Endothelial cell of umbilical vein (primary cell): ENCODE data around the gene SV2C. TPM values are rescaled to one million over a fixed set of nuclear protein-coding genes. Genes with fewer than 3 reads are reported as not detected.

Experiments used
- BruUV-seq: library from RNA; stranded (reverse); fragments of 400-500 nt; replicated peaks from 2 replicates; lab custom pipeline; 2021; lab: Mats Ljungman, UMichigan
- CTCF ChIA-PET: fragments of 300-600, 350-600 bp; sonication (Branson Sonifier 250); formaldehyde crosslinking; loops from one replicate; lab custom pipeline; 2021; ENCODE audit warnings: antibody characterized with exemption, inconsistent platforms; lab: Charles Lee
- POLR2A ChIA-PET: fragments of 300-600, 350-600 bp; sonication (Branson Sonifier 250); formaldehyde crosslinking; loops from one replicate; lab custom pipeline; 2021; ENCODE audit warnings: antibody characterized with exemption, inconsistent platforms; lab: Charles Lee
- DNase-seq: peaks from one replicate; pipeline ENCODE4 v3.0.0-alpha.2; 2011; ENCODE audit warnings: low read depth, low spot score
- FAIRE-seq: peaks from 2 replicates; lab custom pipeline; 2011; peaks lifted over from hg19 to GRCh38; lab: Jason Lieb, UNC
- H2AFZ ChIP-seq: 2 replicates; pipeline ENCODE4 v1.6.0; 2012; ENCODE audit warnings: low read depth, low read length, control low read depth, inconsistent platforms
- H3K27ac ChIP-seq: 2 replicates; pipeline ENCODE4 v1.5.1; 2011; ENCODE audit warnings: low read depth, mild to moderate bottlenecking, control low read depth, low read length, moderate library complexity; ENCODE audit not compliant: insufficient read depth
- H3K27me3 ChIP-seq, 2 experiments: 2 replicates each; pipeline versions ENCODE4 v1.6.0 to v1.6.1; 2011; ENCODE audit warnings: low read length in 2 of 2, mixed read lengths in 1 of 2; ENCODE audit not compliant: control insufficient read depth in 2 of 2, insufficient read depth in 2 of 2
- H3K36me3 ChIP-seq, 2 experiments: 2 replicates in 1 of 2; 3 replicates in 1 of 2; pipeline ENCODE4 v1.5.1; 2011; ENCODE audit warnings: low read length in 2 of 2, mild to moderate bottlenecking in 1 of 2, moderate library complexity in 1 of 2; ENCODE audit not compliant: control insufficient read depth in 2 of 2, insufficient read depth in 2 of 2; ENCODE audit errors: extremely low read depth in 1 of 2
- H3K4me1 ChIP-seq: 3 replicates; pipeline ENCODE4 v1.5.1; 2011; ENCODE audit warnings: mild to moderate bottlenecking, low read length; ENCODE audit not compliant: control insufficient read depth, insufficient read depth; ENCODE audit errors: extremely low read depth
- H3K4me2 ChIP-seq: 2 replicates; pipeline ENCODE4 v1.6.1; 2011; ENCODE audit warnings: low read length, control low read depth, mixed read lengths; ENCODE audit not compliant: insufficient read depth
- H3K4me3 ChIP-seq, 3 experiments: fragments of 200-600 bp in 1 of 3; sonication (generic), shearing (Covaris generic) in 1 of 3; replicated peaks in 1 of 3; 2 replicates each; pipeline ENCODE4 v1.5.1; 2011 to 2016; ENCODE audit warnings: control low read depth in 3 of 3, low read length in 3 of 3, mild to moderate bottlenecking in 2 of 3, inconsistent platforms in 1 of 3, low read depth in 1 of 3, moderate library complexity in 1 of 3; ENCODE audit not compliant: insufficient read depth in 1 of 3
- H3K79me2 ChIP-seq: 2 replicates; pipeline ENCODE4 v1.6.0; 2012; ENCODE audit warnings: low read length, inconsistent platforms; ENCODE audit not compliant: control insufficient read depth, insufficient read depth
- H3K9ac ChIP-seq: replicated peaks from 2 replicates; pipeline ENCODE3; 2011; ENCODE audit warnings: low read length, control low read depth; ENCODE audit not compliant: insufficient read depth; ENCODE audit errors: extremely low read depth
- H3K9me1 ChIP-seq: replicated peaks from 3 replicates; pipeline ENCODE4 v1.6.0; 2011; ENCODE audit warnings: mild to moderate bottlenecking, low read length; ENCODE audit not compliant: control insufficient read depth, insufficient read depth; ENCODE audit errors: extremely low read depth
- H3K9me3 ChIP-seq: replicated peaks from 2 replicates; pipeline ENCODE4 v1.5.1; 2012; ENCODE audit warnings: low read length, inconsistent platforms; ENCODE audit not compliant: control insufficient read depth, insufficient read depth
- H4K20me1 ChIP-seq: replicated peaks from 2 replicates; pipeline ENCODE3; 2011; ENCODE audit warnings: mild to moderate bottlenecking, low read length; ENCODE audit not compliant: control insufficient read depth, insufficient read depth; ENCODE audit errors: extremely low read depth
- CTCF ChIP-seq, 2 donors: IDR thresholded peaks; 1 replicate in 1 of 2; 2 replicates in 1 of 2; pipeline ENCODE4 v1.5.1; 2011; ENCODE audit warnings: low read length in 2 of 2, mild to moderate bottlenecking in 2 of 2, moderate library complexity in 2 of 2, control low read depth in 1 of 2, inconsistent platforms in 1 of 2, low read depth in 1 of 2; ENCODE audit not compliant: insufficient read depth in 1 of 2; ENCODE audit errors: extremely low read depth in 1 of 2
- EZH2 ChIP-seq: IDR thresholded peaks from 2 replicates; pipeline ENCODE4 v1.6.1; 2012; ENCODE audit warnings: borderline replicate concordance, low read depth, mild to moderate bottlenecking, moderate library complexity, low read length, inconsistent platforms; ENCODE audit not compliant: severe bottlenecking
- FOS ChIP-seq: IDR thresholded peaks from 2 replicates; pipeline ENCODE4 v1.6.1; 2011; ENCODE audit warnings: mild to moderate bottlenecking, low read length, moderate library complexity, borderline replicate concordance; ENCODE audit not compliant: insufficient read depth
- JUN ChIP-seq: IDR thresholded peaks from 2 replicates; pipeline ENCODE4 v1.6.1; 2011; ENCODE audit warnings: borderline replicate concordance, low read depth; ENCODE audit not compliant: insufficient read length, insufficient read depth
- MYC ChIP-seq: IDR thresholded peaks from one replicate; pipeline ENCODE4 v1.6.1; 2011; ENCODE audit warnings: mild to moderate bottlenecking, low read depth, low read length
- POLR2A ChIP-seq: IDR thresholded peaks from 2 replicates; pipeline ENCODE4 v1.6.1; 2012; ENCODE audit warnings: low read depth, mild to moderate bottlenecking, control low read depth, low read length
- POLR2AphosphoS5 ChIP-seq: IDR thresholded peaks from 2 replicates; pipeline ENCODE4 v1.6.1; 2012; ENCODE audit warnings: low read depth, mild to moderate bottlenecking, control low read depth, low read length, moderate library complexity; ENCODE audit not compliant: insufficient read depth
- dilution Hi-C: fragments of 300-500 bp; cut with MboI; formaldehyde crosslinking; loops from one replicate; pipeline ENCODE4 v1.15.0; 2019; ENCODE audit warnings: low sequenced_read_pairs; ENCODE audit not compliant: extremely low pct_ligation_motif_present
- intact Hi-C: fragments of 100-400 bp; cut with micrococcal nuclease; formaldehyde crosslinking; loops from one replicate; pipeline ENCODE4 v1.10.0; 2022
- polyA plus RNA-seq, 4 experiments: library from polyadenylated mRNA; depleted of rRNA in 3 of 4; stranded (reverse) in 3 of 4; unstranded in 1 of 4; fragments of >200 nt; gene quantifications; 2 replicates each; pipeline versions ENCODE4 v1.2.1 to v1.2.3, GENCODE V29; 2011 to 2012; ENCODE audit warnings: missing spikeins in 1 of 4
- total RNA-seq: library from RNA; stranded (reverse); gene quantifications from 2 replicates; pipeline ENCODE4 v1.2.3, GENCODE V29; 2021

SV2C gene
- total and polyA plus RNA-seq, 2 donors (not counting 3 experiments of a cell fraction or from before 2014, with no cell fraction given), result not detected

- no peaks in the 10 kb centered on the region for H3K27me3 ChIP-seq
- no peak for DNase-seq
- no peaks in the 10 kb centered on the region for H3K79me2 ChIP-seq
- no TSS peak for BruUV-seq
- CTCF ChIA-PET, result no interaction called here
- no peaks in the 10 kb centered on the region for H3K36me3 ChIP-seq
- POLR2A ChIA-PET, result no interaction called here
- dilution Hi-C loops, result no loop called here
- no peak for FAIRE-seq
- H3K4me1 ChIP-seq, result no peaks in the 10 kb centered on the region
- intact Hi-C loops, result no loop called here
- no peak overlapping the region for H3K4me3 ChIP-seq
- H4K20me1 ChIP-seq, result no peaks in the 10 kb centered on the region
- no peaks in the 10 kb centered on the region for H3K9me1 ChIP-seq
- no peak overlapping the region for H3K27ac ChIP-seq
- H3K9ac ChIP-seq, result no peak overlapping the region
- H3K9me3 ChIP-seq, result no peaks in the 10 kb centered on the region
- H2AFZ ChIP-seq, result no peak overlapping the region
- no peak overlapping the region for H3K4me2 ChIP-seq
- TF ChIP-seq EZH2, result no peak
- no peak for TF ChIP-seq JUN
- TF ChIP-seq FOS, result no peak
- no peak for TF ChIP-seq MYC
- no peak for TF ChIP-seq CTCF (IDR thresholded peaks at IDR 0.05; ENCODE audit: extremely low read depth in 1 of 2, insufficient read depth in 1 of 2, low read depth in 1 of 2, low read length in 2 of 2)
- TF ChIP-seq POLR2AphosphoS5, result no peak
- TF ChIP-seq POLR2A, result no peak
Measured at GRCh38 chr5:76050134-76050533, 33.0 kb upstream of the SV2C start.

DNA sequence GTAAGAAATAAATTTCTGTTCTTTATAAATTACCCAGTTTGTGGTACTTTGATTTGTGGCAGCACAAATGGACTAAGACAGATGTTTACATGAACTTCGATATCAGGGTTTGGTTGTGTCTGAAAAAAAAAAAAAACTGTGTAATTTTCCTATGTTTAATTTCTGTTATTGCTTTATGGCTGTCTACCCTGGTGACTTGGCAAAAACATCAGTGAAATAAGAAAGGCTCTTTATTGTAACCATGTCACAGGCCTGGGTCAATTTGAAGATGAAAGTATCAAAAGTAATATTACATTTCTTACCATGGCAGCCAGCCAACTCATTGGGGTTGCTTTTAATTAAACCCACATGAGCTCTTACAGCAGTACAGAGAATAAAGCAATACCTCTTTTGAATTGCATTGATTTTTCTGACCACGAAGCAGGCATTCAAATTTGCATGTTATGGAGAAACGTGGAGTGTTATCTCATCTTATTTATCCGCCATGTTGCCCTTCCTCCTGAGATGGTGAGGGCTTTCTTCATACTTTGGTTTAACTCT, 20.6 kb upstream of the SV2C start:
- dilution Hi-C loops (no loop called here), intact Hi-C loops (no loop called here)
- no peak for TF ChIP-seq JUN
- ChIA-PET POLR2A (no interaction called here), CTCF (no interaction called here)
- Histone ChIP-seq H3K4me3 (no peak overlapping the region), H3K4me1 (no peaks in the 10 kb centered on the region), H3K36me3 (no peaks in the 10 kb centered on the region), H2AFZ (no peak overlapping the region), H3K27me3 (no peaks in the 10 kb centered on the region), H4K20me1 (no peaks in the 10 kb centered on the region), H3K9ac (no peak overlapping the region), H3K4me2 (no peak overlapping the region), H3K9me1 (no peaks in the 10 kb centered on the region), H3K79me2 (no peaks in the 10 kb centered on the region), H3K27ac (no peak overlapping the region), H3K9me3 (no peaks in the 10 kb centered on the region)
- no TSS peak for BruUV-seq
- DNase-seq, result no peak
- FAIRE-seq, result no peak
